ENCODE data around the gene IGSF6.
"Not testable (repeated sequence)": the region's sequence is repeated elsewhere in the genome, so short reads cannot be mapped to it uniquely, and the experiment has no call there.

Gene IGSF6

DNA sequence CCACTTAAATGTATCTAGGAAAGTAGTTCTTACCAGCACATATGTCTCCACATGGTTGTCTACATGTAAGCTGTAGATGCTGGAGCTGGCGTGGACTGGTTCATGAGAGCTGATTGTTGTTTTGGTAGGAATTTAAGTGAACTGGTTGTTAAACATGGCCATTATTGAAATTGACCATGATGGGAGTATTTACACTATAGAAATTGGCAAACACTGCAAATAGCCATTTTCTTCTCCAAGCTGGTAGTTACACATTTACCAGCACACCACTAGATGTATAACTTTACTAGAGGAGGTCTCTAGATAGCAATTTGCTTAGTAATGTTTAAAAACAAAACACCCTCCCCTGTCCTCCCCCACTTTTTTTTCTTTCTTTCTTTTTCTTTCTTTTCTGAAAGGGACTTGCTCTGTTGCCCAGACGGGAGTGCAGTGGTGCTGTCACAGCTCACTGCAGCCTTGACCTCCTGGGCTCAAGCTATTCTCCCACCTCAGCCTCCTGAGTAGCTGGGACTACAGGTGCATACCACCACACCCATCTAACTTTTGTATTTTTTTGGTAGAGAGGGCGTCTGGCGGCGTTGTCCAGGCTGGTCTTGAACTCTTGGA lies 24.2 kb downstream of the IGSF6 start:
- no peak for DNase-seq

DNA sequence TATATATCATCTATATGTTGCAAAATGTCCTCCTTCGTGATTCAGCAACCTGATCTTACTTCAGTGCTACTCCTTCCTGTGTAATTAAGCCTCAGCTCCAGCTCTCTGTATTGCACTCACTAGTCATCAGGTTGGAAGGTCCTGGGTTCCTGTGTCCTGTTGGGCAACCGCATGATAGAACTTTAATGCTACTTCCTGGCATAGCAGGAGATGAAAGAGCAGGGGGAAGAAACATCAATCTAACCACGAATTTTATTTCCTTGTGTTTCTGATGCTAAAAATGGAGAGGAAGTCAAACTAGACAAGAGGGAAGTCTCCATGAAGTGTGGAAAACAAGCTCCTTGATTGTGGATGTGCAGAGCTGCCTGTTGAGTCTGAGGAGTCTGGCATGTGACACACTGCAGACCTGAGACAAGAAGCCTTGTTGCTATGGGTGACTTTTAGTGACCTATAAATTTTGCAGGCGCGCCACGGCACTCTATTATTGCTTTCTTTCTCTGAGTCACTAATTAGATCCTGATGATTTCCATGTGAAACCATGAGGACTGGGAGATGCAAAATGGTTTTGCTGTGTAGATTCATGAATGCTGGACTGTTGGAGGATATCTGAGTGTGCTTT lies 25.6 kb downstream of the IGSF6 start:
- no peak for DNase-seq

DNA sequence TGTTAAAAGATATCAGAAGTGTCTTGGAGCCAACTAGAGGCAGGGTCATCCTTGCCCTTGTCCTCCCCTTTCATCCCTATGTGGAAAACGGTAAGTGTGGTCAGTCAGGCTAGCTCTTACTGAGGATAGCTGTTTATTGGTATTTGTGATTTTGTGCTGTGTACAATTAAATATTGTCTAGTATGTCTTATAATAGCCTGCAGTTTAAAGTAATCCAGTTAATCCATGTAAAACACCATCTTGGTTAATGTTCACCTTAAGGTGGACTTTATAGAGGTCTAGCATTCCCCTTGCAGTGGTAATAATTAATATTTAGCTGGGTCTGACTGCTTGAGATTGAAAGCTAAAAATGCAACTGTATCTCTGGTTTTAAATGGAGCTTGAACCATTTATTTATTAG lies 27.4 kb downstream of the IGSF6 start:
- DNase-seq: no peak

DNA sequence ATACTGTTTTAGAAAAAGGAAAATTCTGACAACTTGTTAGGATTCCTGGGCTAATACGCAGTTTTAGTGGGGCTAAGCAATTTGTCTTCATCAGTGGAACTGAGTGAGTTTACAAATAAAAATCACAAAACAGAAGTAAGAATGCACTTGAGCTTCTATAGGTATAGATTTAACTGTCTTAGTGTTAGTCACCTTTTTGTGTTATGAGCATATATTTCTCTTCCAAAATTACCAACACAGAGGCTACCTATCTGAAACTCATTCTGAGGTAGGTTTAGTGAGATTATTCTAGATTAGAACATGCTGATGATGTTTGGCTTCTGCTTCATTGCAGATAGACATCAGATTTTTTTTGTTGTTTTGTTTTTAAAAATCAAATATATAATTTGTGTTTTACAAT lies 29.9 kb downstream of the IGSF6 start:
- DNase-seq: no peak

DNA sequence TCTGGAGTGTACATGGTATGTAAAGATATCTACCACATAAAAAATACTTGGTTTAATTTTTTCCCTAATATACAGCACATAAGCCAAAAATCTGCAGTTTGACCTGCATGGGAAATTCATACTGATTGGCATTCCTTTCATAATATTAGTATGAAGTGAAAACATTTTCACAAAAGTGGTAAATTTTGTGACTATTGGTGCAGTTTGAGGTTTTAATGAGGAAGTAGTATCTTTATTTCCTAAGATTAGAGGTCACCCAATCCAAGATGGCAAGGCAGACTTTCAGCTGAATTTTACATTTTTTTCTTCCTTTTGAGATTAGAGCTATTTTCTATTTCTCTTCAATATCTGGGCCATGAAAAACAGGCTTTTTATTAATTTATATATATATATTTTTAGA lies 31.8 kb downstream of the IGSF6 start:
- DNase-seq: no peak

DNA sequence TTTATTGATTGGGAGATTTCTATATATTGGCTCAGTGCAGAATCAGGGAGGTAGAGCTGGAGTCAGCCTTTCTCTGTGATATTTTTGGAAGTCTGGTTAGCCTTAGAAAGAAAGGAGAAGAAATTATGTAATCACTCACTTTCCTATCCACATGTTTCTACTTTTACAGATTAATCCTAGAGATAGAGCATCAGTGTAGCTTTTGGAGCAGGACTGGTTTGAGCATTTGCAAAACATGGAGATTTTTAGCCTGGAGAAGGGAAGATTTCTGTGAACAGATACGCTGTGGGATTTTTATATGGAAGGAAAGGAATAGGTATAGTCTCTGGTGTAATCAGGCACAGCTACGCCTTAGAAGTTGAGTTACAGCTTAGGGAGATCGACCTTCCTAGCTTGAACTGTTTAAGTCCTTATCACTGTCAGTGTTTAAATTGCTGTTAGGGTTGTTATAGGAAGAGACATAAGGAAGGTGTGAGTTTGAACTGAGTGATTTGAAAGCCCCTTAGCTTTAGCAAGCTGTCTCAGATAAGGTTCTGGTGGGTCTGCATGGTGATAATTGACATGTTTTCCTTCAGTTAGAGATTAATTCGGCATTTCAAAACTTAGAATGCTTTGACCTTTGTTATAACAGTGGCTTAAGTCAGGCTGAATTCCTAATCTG lies 32.5 kb downstream of the IGSF6 start:
- no peak for DNase-seq

DNA sequence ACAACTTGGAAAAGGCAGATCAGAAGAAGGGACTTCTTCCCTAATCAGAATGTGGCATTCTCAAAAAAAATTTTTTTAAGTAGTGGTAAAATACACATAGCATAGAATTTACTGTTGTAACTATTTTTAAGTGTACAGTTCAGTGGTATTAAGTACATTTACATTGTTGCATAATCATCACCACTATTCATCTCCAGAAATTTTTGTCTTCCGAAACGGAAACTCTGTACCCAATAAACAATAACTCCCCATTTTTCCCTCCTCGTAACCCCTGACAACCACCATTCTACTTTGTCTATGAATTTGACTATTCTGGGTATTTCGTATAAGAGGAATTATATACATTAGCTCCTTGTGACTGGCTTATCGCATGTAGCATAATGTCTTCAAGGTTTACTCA lies 34.1 kb downstream of the IGSF6 start:
- DNase-seq: no peak

DNA sequence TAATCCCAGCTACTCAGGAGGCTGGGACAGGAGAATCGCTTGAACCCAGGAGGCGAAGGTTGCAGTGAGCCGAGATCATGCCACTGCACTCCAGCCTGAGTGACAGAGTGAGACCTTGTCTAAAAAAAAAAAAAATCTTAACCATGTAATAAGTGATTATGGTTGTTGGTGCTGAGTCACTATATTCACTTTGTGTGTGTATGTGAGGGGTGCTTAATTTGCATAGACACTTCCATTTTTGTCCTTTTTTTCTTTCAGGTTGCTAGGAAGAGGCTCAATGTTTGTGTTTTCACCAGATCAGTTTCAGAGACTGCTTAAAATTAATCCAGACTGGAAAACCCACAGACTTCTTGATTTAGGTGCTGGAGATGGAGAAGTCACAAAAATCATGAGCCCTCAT lies 34.8 kb downstream of the IGSF6 start:
- DNase-seq: no peak

DNA sequence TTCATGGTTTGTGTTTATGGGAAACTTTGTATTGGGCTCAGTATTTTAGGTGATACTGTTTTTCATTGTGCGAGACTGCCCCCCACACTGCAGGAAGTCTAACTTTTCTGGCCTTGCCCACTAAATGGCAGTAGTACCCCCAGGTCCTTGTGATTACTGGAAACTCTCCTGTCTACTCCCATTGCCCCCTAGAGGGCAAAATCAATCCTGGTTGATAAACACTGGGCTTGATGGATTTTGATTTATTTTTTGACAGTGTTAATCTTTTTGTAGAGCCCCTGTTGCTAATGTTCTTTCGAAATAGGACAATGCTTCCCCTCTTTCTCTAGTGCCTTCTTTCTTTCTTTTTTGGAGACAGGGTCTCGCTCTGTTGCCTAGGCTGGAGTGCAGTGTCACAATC lies 37.5 kb downstream of the IGSF6 start:
- no peak for DNase-seq

DNA sequence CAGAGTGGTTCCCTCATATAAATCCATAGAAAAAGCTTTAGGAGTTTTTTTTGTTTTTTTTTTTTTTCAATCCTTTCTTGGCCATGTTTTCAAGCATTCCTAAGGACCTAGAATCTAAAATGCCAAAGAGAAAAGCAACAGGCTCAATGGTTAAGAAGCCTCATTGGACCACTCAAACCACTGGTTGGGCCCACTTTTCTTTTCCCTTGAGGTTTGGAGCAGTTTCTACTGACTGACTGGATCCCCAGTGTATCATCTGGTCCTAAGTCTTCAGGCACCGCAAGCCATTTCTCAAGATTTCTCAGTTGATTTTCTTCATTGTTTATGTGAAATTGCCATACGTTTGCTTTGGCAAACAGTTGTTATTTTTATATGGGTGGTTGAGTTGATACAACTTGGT lies 38.6 kb downstream of the IGSF6 start:
- no peak for DNase-seq

DNA sequence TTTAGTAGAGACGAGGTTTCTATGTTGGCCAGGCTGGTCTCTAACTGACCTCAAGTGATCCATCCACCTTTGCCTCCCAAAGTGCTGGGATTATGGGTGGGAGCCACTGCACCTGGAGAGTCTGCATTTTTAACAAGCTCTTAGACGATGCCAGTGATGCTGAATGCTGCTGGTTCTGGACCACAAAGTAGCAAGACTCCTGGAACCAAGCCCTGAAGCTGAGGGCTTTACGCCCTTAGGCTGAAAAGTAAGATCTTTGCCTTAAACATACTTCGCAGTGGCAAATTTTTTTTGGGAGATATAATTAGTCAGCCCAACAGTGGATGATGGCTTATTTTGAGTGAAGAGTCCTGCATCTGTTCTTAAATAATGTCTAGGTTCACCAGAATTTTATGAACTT lies 39.0 kb downstream of the IGSF6 start:
- no peak for DNase-seq

DNA sequence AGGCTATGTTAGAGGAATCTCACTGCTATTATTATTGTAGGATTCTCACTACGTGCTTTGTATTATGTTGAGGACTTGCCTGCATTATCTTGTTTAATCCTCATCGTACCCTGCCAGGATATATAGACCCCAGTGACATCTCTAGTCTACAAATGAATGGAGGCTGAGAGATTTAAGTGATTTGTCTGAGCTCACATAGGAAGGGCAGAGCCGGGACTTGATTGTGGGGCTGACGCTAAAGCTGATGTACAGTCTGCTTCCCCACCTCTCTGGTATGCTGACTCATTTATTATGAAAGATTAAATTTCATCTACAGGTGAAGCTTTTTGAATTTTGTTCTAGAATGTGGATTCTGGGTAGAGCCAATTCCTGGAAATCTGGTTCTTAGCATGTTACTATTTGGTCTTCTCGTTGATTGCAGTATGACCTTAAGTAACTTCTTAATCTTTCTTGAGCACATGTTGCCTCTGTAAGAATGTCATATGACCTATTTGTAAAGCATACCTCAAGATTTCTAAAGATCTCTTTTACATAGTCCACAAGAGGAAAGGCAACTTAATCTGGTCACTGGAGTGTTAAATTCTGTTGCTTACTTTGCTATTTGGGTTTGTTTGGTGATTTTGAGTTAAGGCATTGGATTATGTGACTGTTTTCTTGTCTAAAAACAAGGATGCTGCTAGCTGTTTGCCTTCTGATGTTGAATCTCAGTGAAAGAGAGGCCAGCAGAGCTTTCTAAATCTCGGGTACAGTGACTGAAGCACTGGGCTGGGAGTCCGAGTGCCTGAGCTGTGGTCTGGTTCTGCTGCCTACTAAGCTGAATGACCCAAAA lies 40.6 kb downstream of the IGSF6 start:
- DNase-seq: peak in 1 of 4 experiments; percentile 9

DNA sequence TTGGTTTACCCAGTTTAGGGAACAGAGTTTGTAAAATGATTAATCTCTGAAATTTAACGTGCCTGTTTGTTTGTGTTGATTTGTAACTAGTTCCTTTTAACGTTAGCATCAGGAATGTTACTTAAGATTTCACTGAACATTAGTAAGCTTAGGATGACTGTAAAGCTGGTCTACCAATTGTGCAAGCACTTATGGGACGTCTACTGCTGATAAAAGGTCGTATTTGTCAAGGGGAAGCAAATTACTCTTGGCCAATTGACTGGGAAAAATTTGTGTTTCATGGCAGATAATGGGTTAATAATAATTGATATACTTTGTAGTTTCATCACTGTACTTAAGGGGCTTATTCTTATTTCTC lies 41.2 kb downstream of the IGSF6 start:
- DNase-seq: no peak

DNA sequence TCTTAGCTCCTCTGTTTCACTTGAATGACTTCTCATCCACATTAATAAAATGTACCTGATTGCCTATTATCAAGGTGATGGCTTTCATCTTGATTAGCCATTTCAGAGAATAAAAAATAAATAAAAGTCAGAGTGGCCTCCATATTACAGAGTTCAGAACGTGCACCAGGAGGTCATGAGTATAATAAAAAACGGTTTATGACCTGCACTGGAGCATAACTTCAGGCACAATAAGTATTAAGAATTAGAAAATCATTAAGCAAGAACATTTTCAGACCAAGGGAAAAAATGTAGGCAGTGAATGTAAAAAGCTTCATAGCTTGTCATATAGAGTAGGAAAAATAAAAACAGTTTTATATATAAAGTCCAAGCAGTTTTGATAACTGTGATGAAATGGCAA lies 41.6 kb downstream of the IGSF6 start:
- no peak for DNase-seq

DNA sequence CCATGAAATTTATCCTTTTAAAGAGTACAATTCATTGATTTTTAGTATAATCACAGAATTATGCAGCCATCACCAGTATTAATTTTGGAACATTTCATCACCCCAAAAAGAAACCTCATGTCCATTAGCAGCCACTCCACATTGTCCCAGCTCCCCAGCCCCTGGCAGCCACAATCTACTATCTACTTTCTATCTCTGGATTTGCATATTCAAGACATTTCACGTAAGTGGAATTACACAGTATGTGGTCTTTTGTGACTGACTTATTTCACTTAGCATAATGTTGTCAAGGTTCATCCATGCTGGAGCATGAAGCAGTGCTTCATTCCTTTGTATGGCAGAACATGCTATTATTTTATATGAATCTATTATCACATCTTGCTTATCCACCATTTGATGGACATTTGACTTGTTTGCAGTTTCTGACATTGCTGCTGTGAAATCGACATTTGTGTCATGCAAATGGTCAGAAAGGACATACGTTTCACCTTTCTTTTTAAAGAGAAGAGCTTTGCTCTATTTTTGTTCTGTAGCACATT lies 42.3 kb downstream of the IGSF6 start:
- DNase-seq: no peak

DNA sequence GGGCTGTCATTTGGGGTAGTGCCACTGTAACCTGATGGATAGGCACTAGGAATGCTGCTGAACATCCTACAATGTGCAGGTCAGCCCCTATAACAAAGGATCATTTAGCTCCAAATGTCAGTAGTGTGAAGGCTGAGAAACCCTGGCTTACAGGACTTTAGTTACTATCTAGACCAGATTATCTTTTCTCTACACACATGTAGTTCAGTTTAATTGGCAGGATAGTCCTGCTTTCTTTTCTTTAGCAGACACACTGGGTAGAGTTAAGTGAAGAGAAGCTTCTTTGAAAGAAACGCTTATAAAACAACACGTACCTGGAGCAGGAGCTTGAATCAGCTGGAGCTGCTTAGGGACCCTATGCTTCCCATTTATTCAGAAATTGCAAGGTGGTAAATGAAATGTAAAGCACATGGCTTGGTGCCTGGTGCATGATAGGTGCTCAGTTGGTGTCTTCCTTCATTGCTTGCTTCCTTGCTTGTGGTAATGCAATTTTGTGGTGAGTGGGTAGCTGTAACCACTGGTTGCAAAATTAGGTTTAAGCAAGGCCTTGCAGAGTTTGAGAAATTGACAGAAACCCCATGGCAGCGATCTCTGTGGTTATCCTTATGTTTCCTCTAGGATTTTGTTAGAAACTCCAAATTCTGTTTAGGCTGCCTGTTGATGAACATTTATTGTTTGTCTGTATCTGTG lies 43.6 kb downstream of the IGSF6 start:
- no peak for DNase-seq

DNA sequence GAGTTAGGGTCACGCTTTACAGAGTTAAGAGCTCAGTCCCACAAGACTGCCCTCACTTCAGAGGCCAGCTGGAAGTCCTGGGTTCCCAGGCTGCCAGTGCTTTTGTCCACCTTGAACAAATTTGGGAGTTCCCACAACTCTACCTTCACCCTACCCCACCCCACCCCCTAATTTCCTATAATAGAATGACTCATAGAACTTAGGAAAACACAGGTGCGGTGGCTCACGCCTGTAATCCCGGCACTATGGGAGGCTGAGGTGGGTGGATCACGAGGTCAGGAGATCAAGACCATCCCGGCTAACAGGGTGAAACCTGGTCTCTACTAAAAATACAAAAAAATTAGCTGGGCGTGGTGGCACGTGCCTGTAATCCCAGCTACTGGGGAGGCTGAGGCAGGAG lies 46.6 kb downstream of the IGSF6 start:
- DNase-seq: not testable (repeated sequence)

DNA sequence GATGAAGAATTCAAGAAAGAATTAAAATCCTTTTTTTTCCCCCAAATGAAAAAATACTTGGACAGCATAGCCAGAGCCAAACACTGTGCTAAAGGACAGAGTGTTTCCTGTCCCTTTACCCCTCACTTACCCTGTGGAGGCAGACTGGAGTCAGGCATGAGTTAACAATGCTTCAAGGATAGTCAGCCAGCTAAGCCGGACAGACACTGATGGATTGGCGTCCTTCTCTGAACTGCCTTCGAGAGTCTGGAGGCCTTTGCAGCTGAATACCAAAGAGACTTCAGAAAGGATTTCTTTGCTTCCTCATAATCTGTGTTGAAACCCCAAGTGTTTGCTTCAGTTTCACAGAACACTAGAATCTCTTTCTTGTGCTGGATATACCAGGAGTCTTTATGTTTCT lies 48.5 kb downstream of the IGSF6 start:
- no peak for DNase-seq

DNA sequence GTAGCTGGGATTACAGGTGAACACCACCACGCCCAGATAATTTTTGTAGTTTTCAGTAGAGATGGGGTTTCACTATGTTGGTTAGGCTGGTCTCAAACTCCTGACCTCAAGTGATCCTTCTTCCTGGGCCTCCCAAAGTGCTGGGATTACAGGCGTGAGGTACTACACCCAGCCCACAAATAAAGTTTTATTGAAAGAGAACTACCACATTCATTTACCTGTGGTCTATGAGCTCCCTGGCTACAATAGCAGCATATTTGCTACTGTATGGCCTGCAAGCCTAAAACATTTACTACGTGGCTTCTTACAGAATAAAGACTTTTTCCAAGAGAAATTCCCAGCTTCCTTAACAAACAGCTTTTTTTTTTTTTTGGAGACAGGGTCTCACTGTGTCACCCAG lies 49.6 kb downstream of the IGSF6 start:
- no peak for DNase-seq

DNA sequence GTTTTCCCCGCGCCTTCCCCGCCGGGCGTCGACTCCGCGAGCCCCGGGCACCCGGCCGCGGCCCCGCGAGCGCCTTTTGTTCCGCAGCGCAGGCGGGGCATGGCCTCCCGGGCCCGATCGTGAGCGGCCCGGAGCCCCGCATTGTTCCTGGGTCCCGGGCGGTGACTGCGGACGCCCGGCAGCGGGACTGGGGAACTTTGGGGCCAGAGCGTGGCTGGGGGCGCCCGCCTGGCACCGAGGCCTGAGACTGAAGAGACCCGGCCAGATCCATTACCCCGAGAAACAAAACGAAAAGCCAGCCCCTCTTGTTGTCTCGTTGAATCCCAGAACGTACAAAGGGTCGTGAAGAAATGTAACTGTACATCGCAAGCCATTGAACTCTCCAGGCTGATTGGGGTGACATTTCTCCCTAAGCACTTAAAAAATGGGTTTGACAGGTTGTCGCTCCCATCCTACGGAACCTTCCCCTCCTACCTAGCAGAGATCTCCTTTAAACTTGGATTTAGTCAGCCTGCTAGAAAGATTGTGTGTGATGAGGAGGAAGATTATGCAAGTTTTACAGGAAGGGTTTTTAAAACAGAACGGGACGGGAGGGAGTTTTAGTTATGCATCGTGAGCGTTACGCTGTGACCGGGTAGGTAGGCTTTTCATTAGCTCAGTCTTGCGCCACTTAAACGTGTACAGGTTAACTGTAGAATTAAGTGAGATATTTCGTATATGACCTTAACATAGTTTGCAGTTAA lies 52.2 kb downstream of the IGSF6 start:
- DNase-seq: peak in 3 of 4 experiments; percentile 15 to 30 (median 25)

DNA sequence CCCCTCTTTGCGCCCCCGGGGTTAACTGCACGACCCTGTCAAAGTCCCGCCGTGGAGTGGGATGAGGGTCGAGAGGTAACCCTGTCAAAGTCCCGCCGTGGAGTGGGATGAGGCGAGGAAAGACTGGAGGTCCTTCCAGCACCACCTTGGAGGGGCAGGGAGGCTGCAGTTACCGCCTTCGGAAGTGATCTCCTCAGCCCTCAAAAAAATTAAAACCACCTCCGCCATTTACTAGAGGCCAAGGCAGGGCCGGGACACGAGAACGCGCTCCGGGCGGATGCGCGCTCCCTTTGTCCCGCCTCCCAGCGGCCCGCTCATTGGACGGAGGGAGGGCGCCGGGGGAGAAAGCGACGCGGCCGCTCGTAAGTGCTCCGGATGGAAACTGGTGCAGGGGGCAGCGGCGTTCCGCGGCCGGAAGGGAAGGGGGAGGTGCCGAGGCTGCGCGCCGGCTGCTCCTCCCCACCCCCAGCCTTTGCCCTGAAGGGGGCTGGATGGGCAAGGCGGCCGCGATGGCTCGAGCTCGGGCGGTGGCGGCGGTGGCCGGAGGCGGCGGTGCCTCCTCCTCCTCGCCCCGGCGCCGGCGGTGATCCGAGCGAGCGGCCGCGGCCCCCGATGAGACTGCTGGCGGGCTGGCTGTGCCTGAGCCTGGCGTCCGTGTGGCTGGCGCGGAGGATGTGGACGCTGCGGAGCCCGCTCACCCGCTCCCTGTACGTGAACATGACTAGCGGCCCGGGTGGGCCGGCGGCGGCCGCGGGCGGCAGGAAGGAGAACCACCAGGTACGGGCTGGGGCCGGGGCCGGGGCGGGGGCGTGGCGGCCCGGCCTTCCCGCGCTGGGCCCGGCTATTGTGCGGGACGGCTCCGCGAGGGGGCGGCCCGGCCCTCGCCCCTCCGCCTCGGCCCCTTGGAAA lies 53.0 kb downstream of the IGSF6 start, which contains the start of gene METTL9:
Gene METTL9, plus strand, starts transcription at position 456 of the 909 bp plus-strand sequence. Its CDS starts 157 bp downstream, at position 613.
- peak; percentile 83 to 92 (median 88) for DNase-seq
